ENCODE results near the gene CSF2.

- TF ChIP-seq CTCF (IDR thresholded peaks at IDR 0.05) (no peak), EZH2 (IDR thresholded peaks at IDR 0.05; ENCODE audit: borderline replicate concordance, insufficient read depth, low read depth, low read length, poor library complexity, severe bottlenecking) (no peak)
Measured at GRCh38 chr5:132102944-132103331, 29.3 kb downstream of the CSF2 start.

Data from B cell (primary cell).